HuH-7 (cell line): ENCODE data around the gene LURAP1L.

Experiments used
- DNase-seq: peaks from one replicate; pipeline ENCODE4 v3.0.0; 2011; ENCODE audit warnings: low spot score

Gene LURAP1L

GRCh38 chr9:12777121-12778022 is 2.6 kb downstream of the LURAP1L start:
- no peak for DNase-seq

DNA sequence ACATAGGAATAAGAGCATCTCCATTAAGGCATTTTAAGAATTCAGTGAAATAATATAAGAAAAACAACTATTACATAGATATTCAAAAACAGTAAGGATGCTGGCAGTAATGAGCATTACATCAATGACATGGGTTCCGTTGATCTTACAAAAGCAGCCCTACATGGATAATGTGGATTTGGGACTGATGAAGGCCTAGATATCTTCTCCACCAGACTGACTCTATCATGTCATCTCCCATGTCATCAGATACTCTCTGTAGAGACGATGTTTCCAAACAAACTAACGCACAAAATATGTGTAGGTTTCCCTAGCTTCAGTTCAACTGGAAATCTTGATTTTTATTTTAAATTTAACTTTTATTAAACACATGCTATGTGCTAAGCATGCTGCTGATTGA is 3.6 kb downstream of the LURAP1L start:
- no peak for DNase-seq

DNA sequence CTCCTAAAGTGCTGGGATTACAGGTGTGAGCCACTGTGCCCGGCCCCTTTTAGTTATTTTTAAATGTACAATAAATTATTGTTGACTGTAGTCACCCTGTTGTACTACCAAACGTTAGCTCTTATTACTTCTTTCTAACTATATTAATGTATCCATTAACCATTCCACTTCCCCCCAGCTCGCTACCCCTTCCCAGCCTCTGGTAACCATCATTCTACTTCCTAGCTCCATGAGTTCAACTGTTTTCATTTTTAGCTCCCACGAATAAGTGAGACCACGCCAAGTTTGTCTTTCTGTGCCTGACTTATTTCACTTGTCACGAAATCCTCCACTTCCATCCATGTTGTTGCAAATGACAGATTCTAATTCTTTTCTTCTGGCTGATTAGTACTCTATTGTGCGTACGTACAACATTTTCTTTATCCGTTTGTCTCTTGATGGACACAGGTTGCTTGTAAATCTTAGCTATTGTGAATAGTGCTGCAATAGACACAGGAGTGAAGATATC is 6.5 kb downstream of the LURAP1L start:
- no peak for DNase-seq

GRCh38 chr9:12783767-12784460 is 9.1 kb downstream of the LURAP1L start:
- DNase-seq: no peak

DNA sequence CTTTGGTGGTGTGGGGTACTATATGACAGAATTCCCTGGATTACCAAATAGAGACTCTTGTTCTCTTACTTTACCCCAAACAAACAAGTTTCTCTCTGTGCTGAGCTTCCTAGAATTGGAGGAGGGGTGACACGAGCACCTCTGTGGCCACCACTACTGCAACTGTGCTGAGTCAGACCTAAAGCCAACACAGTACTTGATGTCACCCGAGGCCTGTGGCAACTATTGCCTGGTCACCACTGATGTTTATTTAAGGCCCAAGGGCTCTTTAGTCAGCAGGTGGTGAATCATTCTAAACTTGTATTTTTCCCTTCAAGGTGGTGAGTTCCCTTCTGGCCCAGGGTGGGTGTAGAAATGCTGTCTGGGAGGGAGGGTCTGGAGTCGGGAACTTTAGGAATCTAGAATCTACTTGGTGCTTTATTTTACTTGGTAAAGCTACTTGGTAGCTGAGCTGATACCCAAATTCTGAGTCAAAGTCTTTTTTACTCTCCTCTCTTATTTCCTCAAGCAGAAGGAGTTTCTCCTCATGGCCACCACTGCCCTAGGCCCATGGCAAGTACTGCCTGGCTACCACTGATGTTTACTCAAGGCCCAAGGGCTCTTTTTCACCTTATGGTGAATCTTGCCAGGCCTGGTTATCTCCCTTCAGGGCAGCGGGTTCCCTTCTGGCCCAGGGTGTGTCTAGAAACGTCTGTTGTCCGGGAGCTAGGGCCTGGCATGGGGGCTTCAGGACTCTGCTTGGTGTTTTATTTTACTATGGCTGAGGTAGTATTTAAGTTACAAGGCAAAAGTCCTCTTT is 9.8 kb downstream of the LURAP1L start:
- no peak for DNase-seq

DNA sequence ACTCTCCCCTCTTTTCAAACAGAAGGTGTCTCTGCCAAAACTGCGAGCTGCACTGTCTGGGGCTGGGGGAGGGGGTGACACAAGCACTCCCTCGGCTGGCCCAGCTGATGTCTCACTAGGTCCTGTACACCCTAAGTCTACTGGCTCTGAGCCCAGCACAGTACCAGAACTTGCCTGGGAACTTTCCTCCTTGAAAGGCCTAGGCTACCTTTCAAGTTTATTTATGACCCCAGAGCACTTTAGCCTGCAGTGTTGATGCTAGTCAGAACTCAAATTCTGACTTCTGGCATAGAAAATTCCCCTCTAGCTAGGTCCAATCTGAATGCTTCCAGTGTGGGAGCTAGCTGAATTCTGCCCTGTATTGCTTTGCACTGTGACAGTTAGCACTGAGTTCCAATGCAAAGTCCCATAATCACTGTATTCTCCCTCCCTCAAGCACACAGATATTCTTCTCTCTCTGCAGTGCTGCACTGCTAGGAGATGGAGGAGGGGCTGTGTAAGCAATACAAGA is 10.5 kb downstream of the LURAP1L start:
- DNase-seq: no peak

DNA sequence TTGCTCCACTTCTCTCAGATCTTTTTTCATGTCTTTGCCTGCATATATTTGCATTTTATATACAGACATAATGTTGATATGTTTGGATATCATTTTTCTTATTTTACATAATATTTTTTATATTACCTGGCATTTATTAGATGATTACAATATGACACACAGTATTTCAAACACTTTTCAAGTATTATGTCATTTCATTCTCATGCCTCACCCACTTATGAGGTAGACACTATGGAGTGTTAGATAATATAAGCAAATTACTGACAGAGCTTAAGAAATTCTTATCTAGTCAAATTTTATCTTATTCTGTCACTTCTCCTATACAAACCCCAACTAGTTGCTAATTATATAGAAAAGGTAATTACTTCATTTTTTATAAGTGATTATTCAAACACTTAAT is 11.1 kb downstream of the LURAP1L start:
- DNase-seq: no peak

DNA sequence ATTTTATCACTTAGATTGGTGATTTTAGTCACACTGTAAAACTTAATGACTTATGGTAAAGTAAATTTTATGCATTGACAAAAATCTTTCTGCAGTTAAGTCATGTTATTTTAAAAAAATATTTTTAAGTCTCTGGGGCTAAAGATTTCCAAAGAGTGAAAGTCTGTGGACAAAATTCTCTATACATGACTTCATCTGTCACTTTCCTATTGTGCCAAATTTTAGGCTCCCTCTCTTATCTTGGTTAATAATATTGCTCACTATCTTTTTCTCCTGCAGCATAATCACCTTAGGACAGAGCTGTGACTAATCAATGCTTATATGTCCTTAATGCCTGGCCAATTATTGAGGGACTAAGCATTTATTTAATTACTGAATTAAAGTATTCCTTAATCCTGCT is 15.2 kb downstream of the LURAP1L start:
- no peak for DNase-seq

DNA sequence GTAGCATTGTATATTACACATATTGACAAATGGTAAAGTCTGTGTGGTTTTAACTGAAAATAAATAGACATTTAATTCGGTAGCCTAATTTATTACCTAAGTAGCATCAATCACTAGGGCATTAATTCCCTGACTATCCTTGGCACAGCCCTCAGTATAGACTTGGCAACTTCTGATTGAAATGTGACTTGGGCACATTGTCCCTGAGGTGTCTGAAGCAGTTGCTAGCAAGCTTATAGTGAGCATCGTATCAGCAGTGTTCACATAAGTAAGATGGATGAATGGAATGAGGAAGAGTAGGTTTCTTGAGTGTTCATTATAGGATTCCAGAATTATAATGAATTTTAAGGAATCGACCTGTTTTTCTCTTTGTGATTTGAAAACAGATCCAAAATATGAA is 16.1 kb downstream of the LURAP1L start:
- DNase-seq: no peak

DNA sequence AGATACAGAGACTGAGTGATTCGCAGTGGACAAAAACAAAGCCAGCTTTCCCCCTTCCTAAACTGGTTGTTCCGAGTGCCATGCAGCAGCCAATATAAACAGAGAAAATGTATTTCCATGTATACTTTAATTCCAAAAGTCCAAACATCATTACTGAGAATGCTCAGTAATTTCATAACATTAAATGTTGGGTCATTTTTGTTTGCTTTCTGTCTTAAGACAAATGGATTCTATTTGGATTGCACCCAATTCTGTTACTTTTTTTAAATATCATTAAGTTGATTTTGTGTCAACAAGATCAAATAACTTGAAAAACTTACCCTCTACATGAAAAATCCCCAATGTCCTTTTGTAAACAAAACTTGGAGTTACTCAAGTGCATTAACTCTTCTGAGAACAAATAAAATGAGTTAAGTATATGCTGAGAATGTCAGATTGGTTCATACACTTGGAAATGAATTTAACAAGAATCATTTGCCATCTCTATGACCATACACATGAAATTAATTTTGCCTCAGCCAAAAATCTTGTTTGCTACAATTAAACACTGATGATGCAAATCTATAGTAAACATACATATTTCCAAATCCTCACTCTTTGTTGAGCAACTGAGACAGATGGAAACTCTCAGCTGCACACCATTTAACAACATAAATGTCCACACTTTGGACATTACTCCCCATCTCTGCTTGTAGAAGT is 19.4 kb downstream of the LURAP1L start:
- no peak for DNase-seq

GRCh38 chr9:12796601-12797000 is 21.8 kb downstream of the LURAP1L start:
- no peak for DNase-seq

- DNase-seq: no peak
These were observed 22.2 kb downstream of the LURAP1L start for GRCh38 chr9:12797037-12797436.

DNA sequence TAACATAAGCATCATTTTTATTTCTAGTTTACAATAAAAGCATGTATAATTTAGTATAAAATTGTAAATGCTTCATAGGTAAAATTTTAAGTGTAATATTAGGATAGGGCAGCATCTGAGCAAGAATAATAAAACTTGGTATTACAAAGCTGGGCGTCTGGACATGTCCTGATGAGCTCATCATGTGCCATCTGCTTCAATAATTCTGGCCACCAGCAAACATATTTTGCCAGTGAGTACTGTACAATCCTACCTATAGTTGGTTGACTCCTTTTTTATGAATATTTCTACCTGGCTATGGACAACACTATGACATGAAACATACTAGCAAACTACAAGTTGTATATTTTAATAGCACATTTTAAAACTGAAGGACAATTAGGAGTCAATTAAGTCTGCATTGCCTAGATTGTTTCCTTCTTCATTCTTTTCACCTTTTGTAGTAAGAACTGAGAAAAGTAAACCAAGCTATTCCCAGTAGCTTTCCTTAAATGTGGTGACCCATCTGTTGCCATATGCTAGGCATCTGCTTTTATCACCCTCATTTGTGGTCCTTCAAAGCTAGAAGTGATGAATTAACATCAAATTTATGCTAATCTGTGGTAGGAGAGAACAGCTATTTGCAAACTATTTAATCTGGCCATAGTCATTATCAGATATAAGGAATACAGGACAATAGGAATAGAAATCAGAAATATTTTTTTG is 23.4 kb downstream of the LURAP1L start:
- no peak for DNase-seq

DNA sequence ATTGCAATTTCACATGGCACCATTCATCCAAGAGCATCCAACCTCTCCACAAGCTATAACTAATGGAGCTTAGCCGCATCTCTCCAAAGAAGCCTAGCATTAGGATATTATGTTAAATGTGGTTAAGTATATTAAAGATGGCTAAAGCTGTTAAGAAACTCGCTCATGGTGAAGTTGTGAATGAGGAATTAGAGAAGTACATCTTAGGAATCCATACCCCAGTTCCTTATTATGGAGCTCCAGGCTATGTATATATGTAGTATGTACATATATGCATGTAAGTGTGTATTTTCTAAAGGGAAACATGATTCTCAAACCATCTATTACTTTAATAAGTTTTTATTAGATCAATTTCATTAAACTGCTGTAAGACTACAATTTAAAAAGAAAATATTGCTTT is 26.4 kb downstream of the LURAP1L start:
- DNase-seq: no peak

DNA sequence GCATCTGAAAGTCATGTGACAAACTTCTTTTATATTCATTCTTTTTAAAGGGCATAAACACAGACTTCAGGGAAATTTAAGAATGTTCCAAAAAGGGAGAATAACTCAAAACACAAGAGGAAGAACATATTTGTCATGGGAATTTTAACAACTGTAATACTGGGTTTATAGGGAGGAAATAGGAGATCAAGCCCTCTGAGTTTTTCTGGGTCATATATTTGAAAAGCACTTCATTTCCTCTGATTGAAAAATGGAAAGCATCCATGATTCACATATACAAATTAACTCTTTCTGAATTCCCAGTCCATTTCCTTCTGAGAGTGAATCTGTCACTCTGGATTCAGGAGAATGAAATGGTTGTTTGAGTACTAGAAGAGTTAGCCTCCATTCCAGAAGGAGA is 26.8 kb downstream of the LURAP1L start:
- no peak for DNase-seq

DNA sequence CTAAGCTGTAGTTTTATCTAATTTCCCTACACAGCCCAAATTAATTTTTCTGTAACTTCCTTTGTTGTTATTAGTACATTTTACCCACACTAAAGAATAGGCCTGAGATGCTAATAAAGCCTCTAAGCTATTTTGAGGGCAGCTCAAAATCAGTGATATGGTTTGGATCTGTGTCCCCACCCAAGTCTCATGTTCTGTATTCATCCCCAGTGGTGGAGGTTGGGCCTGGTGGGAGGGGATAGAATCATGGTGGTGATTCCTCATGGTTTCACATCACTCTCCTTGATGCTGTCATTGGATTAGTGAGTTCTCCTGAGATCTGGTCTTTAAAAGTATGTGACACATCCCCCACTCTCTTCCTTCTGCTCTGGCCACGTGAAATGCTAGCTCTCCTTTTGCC is 27.3 kb downstream of the LURAP1L start:
- no peak for DNase-seq

GRCh38 chr9:12808569-12808968 is 33.7 kb downstream of the LURAP1L start:
- DNase-seq: no peak

DNA sequence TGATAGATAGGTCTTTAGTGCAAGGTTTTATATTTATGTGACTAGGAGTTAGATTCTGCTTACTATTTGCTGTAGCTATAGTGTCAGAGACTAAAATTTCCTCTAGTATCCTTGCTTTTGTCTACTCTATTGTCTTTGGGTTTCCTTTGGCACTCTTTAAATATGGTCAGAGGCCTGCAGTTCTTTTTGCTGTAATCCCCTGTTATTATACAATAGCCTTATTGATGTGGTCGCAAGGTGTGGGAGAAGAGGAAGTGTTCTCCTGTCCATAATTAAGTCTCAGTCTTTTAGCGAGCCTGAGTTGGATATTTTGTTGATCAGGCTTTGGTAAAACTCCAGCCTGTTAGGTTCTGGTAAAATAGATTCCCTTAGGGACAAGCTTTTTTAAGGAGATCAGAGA is 34.9 kb downstream of the LURAP1L start:
- no peak for DNase-seq

- DNase-seq: no peak
These were observed 37.1 kb downstream of the LURAP1L start for GRCh38 chr9:12811935-12812334.

DNA sequence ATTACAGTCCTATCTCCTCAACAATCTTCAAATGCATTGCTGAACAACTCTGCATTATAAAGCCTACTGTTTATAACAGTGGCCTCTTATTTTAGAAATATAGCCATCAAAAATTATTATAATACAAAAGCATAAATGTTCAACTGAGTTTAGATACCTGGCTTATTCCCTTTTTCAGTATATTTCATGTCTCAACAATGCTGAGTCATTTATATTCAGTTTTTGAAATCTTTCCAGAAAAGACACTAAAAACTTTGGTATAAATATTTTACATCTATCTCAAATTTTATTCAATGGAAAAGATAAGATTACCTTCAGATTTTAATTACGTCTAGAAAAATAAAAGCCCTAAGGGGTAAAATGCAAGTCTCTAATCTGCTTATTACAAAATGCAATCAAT is 37.9 kb downstream of the LURAP1L start:
- no peak for DNase-seq

- DNase-seq: no peak
These were observed 38.7 kb downstream of the LURAP1L start for GRCh38 chr9:12813533-12813932.
